ENCODE measurements around the gene PRPF40B.
"Not testable (repeated sequence)": the region's sequence is repeated elsewhere in the genome, so short reads cannot be mapped to it uniquely, and the experiment has no call there.

Gene PRPF40B

GRCh38 chr12:49585477-49586459 lies 37.6 kb upstream of the PRPF40B start:
- no peaks in the 10 kb centered on the region for H3K27me3 ChIP-seq (ENCODE audit: control insufficient read depth, insufficient read depth, low read length, poor library complexity, severe bottlenecking)
- no peak overlapping the region for H3K4me3 ChIP-seq (ENCODE audit: insufficient read depth, low read depth, low read length)
- no peaks in the 10 kb centered on the region for H3K36me3 ChIP-seq (ENCODE audit: control insufficient read depth, insufficient read depth, low read length)
- H3K9me3 ChIP-seq (ENCODE audit: control insufficient read depth, low read length) = no peaks in the 10 kb centered on the region
- WGBS, 2 experiments = 91 to 93% methylated on average over 16 of the region's 16 CpGs
- peaks cover 8% of the 10 kb centered on the region for H3K4me1 ChIP-seq (ENCODE audit: control insufficient read depth, insufficient read depth, low read length)
- H3K27ac ChIP-seq (ENCODE audit: insufficient read depth, low read depth, low read length, poor library complexity, severe bottlenecking) = no peak overlapping the region

- 95% methylated on average over 11 of the region's 11 CpGs for WGBS, 2 experiments
- no peak overlapping the region for H3K4me3 ChIP-seq (ENCODE audit: insufficient read depth, low read depth, low read length)
- no peaks in the 10 kb centered on the region for H3K36me3 ChIP-seq (ENCODE audit: control insufficient read depth, insufficient read depth, low read length)
- H3K27ac ChIP-seq (ENCODE audit: insufficient read depth, low read depth, low read length, poor library complexity, severe bottlenecking) = no peak overlapping the region
- no peaks in the 10 kb centered on the region for H3K9me3 ChIP-seq (ENCODE audit: control insufficient read depth, low read length)
- H3K4me1 ChIP-seq (ENCODE audit: control insufficient read depth, insufficient read depth, low read length) = no peaks in the 10 kb centered on the region
- no peaks in the 10 kb centered on the region for H3K27me3 ChIP-seq (ENCODE audit: control insufficient read depth, insufficient read depth, low read length, poor library complexity, severe bottlenecking)
These were observed 36.0 kb upstream of the PRPF40B start for GRCh38 chr12:49587174-49587908.

- Histone ChIP-seq H3K27ac (ENCODE audit: insufficient read depth, low read depth, low read length, poor library complexity, severe bottlenecking) (no peak overlapping the region), H3K4me3 (ENCODE audit: insufficient read depth, low read depth, low read length) (no peak overlapping the region), H3K4me1 (ENCODE audit: control insufficient read depth, insufficient read depth, low read length) (no peaks in the 10 kb centered on the region), H3K27me3 (ENCODE audit: control insufficient read depth, insufficient read depth, low read length, poor library complexity, severe bottlenecking) (no peaks in the 10 kb centered on the region), H3K36me3 (ENCODE audit: control insufficient read depth, insufficient read depth, low read length) (no peaks in the 10 kb centered on the region), H3K9me3 (ENCODE audit: control insufficient read depth, low read length) (no peaks in the 10 kb centered on the region)
- WGBS, 2 experiments = 94% methylated on average over 7 of the region's 7 CpGs
These were observed 35.1 kb upstream of the PRPF40B start for GRCh38 chr12:49588281-49588680.

- no peaks in the 10 kb centered on the region for H3K4me1 ChIP-seq (ENCODE audit: control insufficient read depth, insufficient read depth, low read length)
- no peak overlapping the region for H3K4me3 ChIP-seq (ENCODE audit: insufficient read depth, low read depth, low read length)
- H3K27me3 ChIP-seq (ENCODE audit: control insufficient read depth, insufficient read depth, low read length, poor library complexity, severe bottlenecking) = no peaks in the 10 kb centered on the region
- WGBS, 2 experiments = 87 to 94% methylated on average over 4 of the region's 4 CpGs
- H3K9me3 ChIP-seq (ENCODE audit: control insufficient read depth, low read length) = no peaks in the 10 kb centered on the region
- no peak overlapping the region for H3K27ac ChIP-seq (ENCODE audit: insufficient read depth, low read depth, low read length, poor library complexity, severe bottlenecking)
- no peaks in the 10 kb centered on the region for H3K36me3 ChIP-seq (ENCODE audit: control insufficient read depth, insufficient read depth, low read length)
These were observed 34.4 kb upstream of the PRPF40B start for GRCh38 chr12:49588721-49589516.

- WGBS, 2 experiments = 92 to 93% methylated on average over 10 of the region's 10 CpGs
- no peak overlapping the region for H3K4me3 ChIP-seq (ENCODE audit: insufficient read depth, low read depth, low read length)
- H3K27ac ChIP-seq (ENCODE audit: insufficient read depth, low read depth, low read length, poor library complexity, severe bottlenecking) = no peak overlapping the region
- no peaks in the 10 kb centered on the region for H3K36me3 ChIP-seq (ENCODE audit: control insufficient read depth, insufficient read depth, low read length)
- H3K4me1 ChIP-seq (ENCODE audit: control insufficient read depth, insufficient read depth, low read length) = peaks cover 6% of the 10 kb centered on the region
- H3K9me3 ChIP-seq (ENCODE audit: control insufficient read depth, low read length) = no peaks in the 10 kb centered on the region
- H3K27me3 ChIP-seq (ENCODE audit: control insufficient read depth, insufficient read depth, low read length, poor library complexity, severe bottlenecking) = no peaks in the 10 kb centered on the region
These were observed 24.8 kb upstream of the PRPF40B start for GRCh38 chr12:49598527-49598926.

- Histone ChIP-seq H3K4me3 (ENCODE audit: insufficient read depth, low read depth, low read length) (no peak overlapping the region), H3K27ac (ENCODE audit: insufficient read depth, low read depth, low read length, poor library complexity, severe bottlenecking) (no peak overlapping the region), H3K9me3 (ENCODE audit: control insufficient read depth, low read length) (no peaks in the 10 kb centered on the region), H3K4me1 (ENCODE audit: control insufficient read depth, insufficient read depth, low read length) (peaks cover 6% of the 10 kb centered on the region), H3K36me3 (ENCODE audit: control insufficient read depth, insufficient read depth, low read length) (no peaks in the 10 kb centered on the region), H3K27me3 (ENCODE audit: control insufficient read depth, insufficient read depth, low read length, poor library complexity, severe bottlenecking) (no peaks in the 10 kb centered on the region)
- WGBS, 2 experiments = 92 to 95% methylated on average over 8 of the region's 8 CpGs
These were observed 23.4 kb upstream of the PRPF40B start for GRCh38 chr12:49599961-49600360.

- H3K4me3 ChIP-seq (ENCODE audit: insufficient read depth, low read depth, low read length) = no peak overlapping the region
- H3K9me3 ChIP-seq (ENCODE audit: control insufficient read depth, low read length) = no peaks in the 10 kb centered on the region
- H3K36me3 ChIP-seq (ENCODE audit: control insufficient read depth, insufficient read depth, low read length) = no peaks in the 10 kb centered on the region
- H3K27ac ChIP-seq (ENCODE audit: insufficient read depth, low read depth, low read length, poor library complexity, severe bottlenecking) = no peak overlapping the region
- no peaks in the 10 kb centered on the region for H3K27me3 ChIP-seq (ENCODE audit: control insufficient read depth, insufficient read depth, low read length, poor library complexity, severe bottlenecking)
- H3K4me1 ChIP-seq (ENCODE audit: control insufficient read depth, insufficient read depth, low read length) = no peaks in the 10 kb centered on the region
- 90 to 94% methylated on average over 1 of the region's 1 CpG for WGBS, 2 experiments
These were observed 19.6 kb upstream of the PRPF40B start for GRCh38 chr12:49603721-49604120.

GRCh38 chr12:49604856-49605255 lies 18.5 kb upstream of the PRPF40B start:
- no peaks in the 10 kb centered on the region for H3K27me3 ChIP-seq (ENCODE audit: control insufficient read depth, insufficient read depth, low read length, poor library complexity, severe bottlenecking)
- no peak overlapping the region for H3K27ac ChIP-seq (ENCODE audit: insufficient read depth, low read depth, low read length, poor library complexity, severe bottlenecking)
- H3K9me3 ChIP-seq (ENCODE audit: control insufficient read depth, low read length) = no peaks in the 10 kb centered on the region
- no peaks in the 10 kb centered on the region for H3K4me1 ChIP-seq (ENCODE audit: control insufficient read depth, insufficient read depth, low read length)
- 75 to 80% methylated on average over 5 of the region's 5 CpGs for WGBS, 2 experiments
- no peaks in the 10 kb centered on the region for H3K36me3 ChIP-seq (ENCODE audit: control insufficient read depth, insufficient read depth, low read length)
- H3K4me3 ChIP-seq (ENCODE audit: insufficient read depth, low read depth, low read length) = no peak overlapping the region

- not testable (repeated sequence) for H3K9me3 ChIP-seq (ENCODE audit: control insufficient read depth, low read length); H3K27me3 ChIP-seq (ENCODE audit: control insufficient read depth, insufficient read depth, low read length, poor library complexity, severe bottlenecking); H3K36me3 ChIP-seq (ENCODE audit: control insufficient read depth, insufficient read depth, low read length); H3K4me3 ChIP-seq (ENCODE audit: insufficient read depth, low read depth, low read length); H3K27ac ChIP-seq (ENCODE audit: insufficient read depth, low read depth, low read length, poor library complexity, severe bottlenecking); H3K4me1 ChIP-seq (ENCODE audit: control insufficient read depth, insufficient read depth, low read length)
- 92 to 93% methylated on average over 4 of the region's 4 CpGs for WGBS, 2 experiments
These were observed 17.8 kb upstream of the PRPF40B start, which contains the start of gene FAM186B for GRCh38 chr12:49605539-49605938. TSS of gene FAM186B (minus strand) at chr12:49605639. CDS start at chr12:49605477, 162 bp downstream.
